Esophagus squamous epithelium (tissue), 5 donors: Measurements from ENCODE around the gene EPN2. TPM values are rescaled to one million over a fixed set of nuclear protein-coding genes. Genes with fewer than 3 reads are reported as not detected.
A peak's percentile ranks its signal among the peaks of the same experiment; 100 is the strongest.

ENCODE experiments used
- DNase-seq: peaks from one replicate; lab custom pipeline; 2025; lab: John Stamatoyannopoulos, UW
- H3K27ac ChIP-seq, 4 donors: fragments of 200-600 bp; sonication (generic); one replicate each; pipeline ENCODE4 v1.5.1; 2016 to 2019; ENCODE audit warnings: mild to moderate bottlenecking in 1 of 4
- H3K27me3 ChIP-seq, 4 donors: fragments of 200-600 bp; sonication (generic); 1 replicate in 3 of 4; 2 replicates in 1 of 4; pipeline versions ENCODE4 v1.5.1 to v1.6.0; 2017 to 2021; ENCODE audit warnings: antibody characterized with exemption in 1 of 4
- H3K36me3 ChIP-seq, 3 donors: fragments of 200-600 bp; sonication (generic); one replicate each; pipeline ENCODE4 v1.5.1; 2016 to 2019
- H3K4me1 ChIP-seq, 3 donors: fragments of 200-600 bp; sonication (generic); one replicate each; pipeline ENCODE4 v1.5.1; 2017 to 2019
- H3K4me3 ChIP-seq, 4 donors: fragments of 200-600 bp; sonication (generic); 1 replicate in 3 of 4; 2 replicates in 1 of 4; pipeline ENCODE4 v1.5.1; 2016 to 2019; ENCODE audit warnings: mild to moderate bottlenecking in 2 of 4, moderate library complexity in 1 of 4
- H3K9me3 ChIP-seq, 3 donors: fragments of 200-600 bp; sonication (generic); one replicate each; pipeline ENCODE4 v1.5.1; 2016 to 2019
- CTCF ChIP-seq, 6 experiments: fragments of 450-650 bp in 4 of 6; fragments of 200-600 bp in 2 of 6; sonication (generic) in 2 of 6; IDR thresholded peaks; one replicate each; pipeline ENCODE4 v1.5.1; 2016 to 2019; ENCODE audit warnings: antibody characterized with exemption in 6 of 6, mild to moderate bottlenecking in 4 of 6, moderate library complexity in 4 of 6
- POLR2A ChIP-seq, 4 donors: fragments of 450-650 bp; IDR thresholded peaks; one replicate each; pipeline ENCODE4 v1.6.1; 2017; ENCODE audit warnings: antibody characterized with exemption in 4 of 4, mild to moderate bottlenecking in 4 of 4, moderate library complexity in 3 of 4
- WGBS, 2 donors: methylation state at CpG; one replicate each; pipeline ENCODE4 v1.1.5; 2018; 5-methylcytosine and 5-hydroxymethylcytosine counted together
- intact Hi-C: fragments of 100-400 bp; cut with DNase I; formaldehyde crosslinking; loops from one replicate; pipeline ENCODE4 v1.15.0; 2022
- total RNA-seq, 4 donors: library from RNA; depleted of rRNA; stranded (reverse); fragments of >200 nt; gene quantifications; one replicate each; pipeline ENCODE4 v1.1.0, GENCODE V29; 2016
- donor health status: DM: yes; HTN: yes; CAD: no.

Gene EPN2
- total RNA-seq, 4 donors from 2014 or later: 24.2 to 61.4 (median 56.1) TPM

GRCh38 chr17:19294443-19294842, 57.3 kb downstream of the EPN2 start:
- intact Hi-C loops: no loop called here
- H3K27ac ChIP-seq: peak overlapping the region in 1 of 4 donors; percentile 3
- TF ChIP-seq CTCF (IDR thresholded peaks at IDR 0.05) (no peak), POLR2A (IDR thresholded peaks at IDR 0.05) (no peak)
- 86 to 95% methylated on average over 3 of the region's 3 CpGs for WGBS, 2 donors
- no peak for DNase-seq
- H3K27me3 ChIP-seq: no peaks in the 10 kb centered on the region
- H3K36me3 ChIP-seq: peaks cover 0 to 19% (median 0%) of the 10 kb centered on the region in 3 donors
- no peak overlapping the region for H3K4me3 ChIP-seq
- H3K9me3 ChIP-seq: no peaks in the 10 kb centered on the region
- peaks cover 9 to 85% (median 29%) of the 10 kb centered on the region in 3 donors for H3K4me1 ChIP-seq

- peaks cover 9 to 86% (median 31%) of the 10 kb centered on the region in 3 donors for H3K4me1 ChIP-seq
- H3K4me3 ChIP-seq: no peak overlapping the region
- TF ChIP-seq CTCF (IDR thresholded peaks at IDR 0.05) (no peak), POLR2A (IDR thresholded peaks at IDR 0.05) (no peak)
- peaks cover 0 to 23% (median 0%) of the 10 kb centered on the region in 3 donors for H3K36me3 ChIP-seq
- no peaks in the 10 kb centered on the region for H3K27me3 ChIP-seq
- intact Hi-C loops: no loop called here
- 74 to 85% methylated on average over 8 of the region's 8 CpGs for WGBS, 2 donors
- no peaks in the 10 kb centered on the region for H3K9me3 ChIP-seq
- H3K27ac ChIP-seq: peak overlapping the region in 2 of 4 donors; percentile 36 to 54
- DNase-seq: no peak
Measured at GRCh38 chr17:19295473-19296135, 58.4 kb downstream of the EPN2 start.

- no peak for DNase-seq
- H3K4me3 ChIP-seq: no peak overlapping the region
- peaks cover 9 to 86% (median 30%) of the 10 kb centered on the region in 3 donors for H3K4me1 ChIP-seq
- no peaks in the 10 kb centered on the region for H3K27me3 ChIP-seq
- no peaks in the 10 kb centered on the region for H3K9me3 ChIP-seq
- peaks cover 0 to 30% (median 0%) of the 10 kb centered on the region in 3 donors for H3K36me3 ChIP-seq
- intact Hi-C loops: no loop called here
- 82 to 91% methylated on average over 9 to 11 of the region's 11 CpGs for WGBS, 2 donors
- TF ChIP-seq POLR2A (IDR thresholded peaks at IDR 0.05) (no peak), CTCF (IDR thresholded peaks at IDR 0.05) (no peak)
- H3K27ac ChIP-seq: no peak overlapping the region
Measured at GRCh38 chr17:19296786-19297778, 59.9 kb downstream of the EPN2 start.

GRCh38 chr17:19298569-19299213, 61.5 kb downstream of the EPN2 start:
- no peaks in the 10 kb centered on the region for H3K9me3 ChIP-seq
- intact Hi-C loops: no loop called here
- peaks cover 0 to 46% (median 0%) of the 10 kb centered on the region in 3 donors for H3K36me3 ChIP-seq
- peak overlapping the region in 3 of 4 donors; percentile 30 to 40 (median 32) for H3K27ac ChIP-seq
- DNase-seq: no peak
- H3K4me1 ChIP-seq: peaks cover 8 to 85% (median 24%) of the 10 kb centered on the region in 3 donors
- 48 to 52% methylated on average over 6 of the region's 6 CpGs for WGBS, 2 donors
- TF ChIP-seq CTCF (IDR thresholded peaks at IDR 0.05): no peak
- no peak for TF ChIP-seq POLR2A (IDR thresholded peaks at IDR 0.05)
- no peak overlapping the region for H3K4me3 ChIP-seq
- no peaks in the 10 kb centered on the region for H3K27me3 ChIP-seq
